H1 (cell line): ENCODE results near the gene TRIM47. TPM values are rescaled to one million over a fixed set of nuclear protein-coding genes. Genes with fewer than 3 reads are reported as not detected.
A peak's percentile ranks its signal among the peaks of the same experiment; 100 is the strongest.

Experiments used
- CTCF ChIA-PET: fragments of 300-600 bp; sonication (Branson Sonifier 250); formaldehyde crosslinking; loops from one replicate; lab custom pipeline; 2021; ENCODE audit not compliant: partially characterized antibody; lab: Charles Lee
- POLR2A ChIA-PET: fragments of 300-600 bp; sonication (Branson Sonifier 250); formaldehyde crosslinking; loops from one replicate; lab custom pipeline; 2021; ENCODE audit warnings: inconsistent platforms; ENCODE audit not compliant: partially characterized antibody; lab: Charles Lee
- DNase-seq, 2 experiments: peaks; one replicate each; pipeline versions ENCODE4 v3.0.0 to v3.0.0-alpha.2; 2010 to 2022; ENCODE audit warnings: low spot score in 2 of 2, low read depth in 1 of 2, mixed read lengths in 1 of 2
- FAIRE-seq: peaks from 2 replicates; lab custom pipeline; 2011; peaks lifted over from hg19 to GRCh38; lab: Jason Lieb, UNC
- H2AFZ ChIP-seq: 2 replicates; pipeline ENCODE4 v1.8.1; 2012; ENCODE audit warnings: low read length, inconsistent platforms
- H2AK5ac ChIP-seq: 2 replicates; pipeline ENCODE4 v1.6.1; 2013; ENCODE audit warnings: low read depth, low read length
- H2BK120ac ChIP-seq: replicated peaks from 2 replicates; pipeline ENCODE3; 2013; ENCODE audit warnings: low read depth, low read length, inconsistent platforms
- H2BK12ac ChIP-seq: 2 replicates; pipeline ENCODE4 v1.6.1; 2013; ENCODE audit warnings: low read depth, low read length
- H2BK15ac ChIP-seq: 2 replicates; pipeline ENCODE4 v1.6.1; 2013; ENCODE audit warnings: low read length
- H2BK20ac ChIP-seq: 2 replicates; pipeline ENCODE4 v1.6.1; 2013; ENCODE audit warnings: low read length
- H2BK5ac ChIP-seq: 2 replicates; pipeline ENCODE4 v1.6.1; 2013; ENCODE audit warnings: low read depth, low read length
- H3K14ac ChIP-seq: 2 replicates; pipeline ENCODE4 v1.6.1; 2013; ENCODE audit warnings: inconsistent platforms; ENCODE audit not compliant: insufficient read length
- H3K18ac ChIP-seq: 2 replicates; pipeline ENCODE4 v1.6.1; 2013; ENCODE audit warnings: low read length; ENCODE audit errors: extremely low read depth
- H3K23ac ChIP-seq: 2 replicates; pipeline ENCODE4 v1.6.1; 2013; ENCODE audit warnings: inconsistent platforms; ENCODE audit not compliant: insufficient read length
- H3K23me2 ChIP-seq: 2 replicates; pipeline ENCODE4 v1.6.1; 2013; ENCODE audit warnings: low read depth, low read length
- H3K27ac ChIP-seq: 2 replicates; pipeline ENCODE4 v1.6.1; 2011; ENCODE audit warnings: low read depth, low read length, inconsistent platforms
- H3K27me3 ChIP-seq, 4 experiments: replicated peaks in 1 of 4; 1 replicate in 1 of 4; 2 replicates in 3 of 4; pipeline versions ENCODE4 v1.6.1 to v1.8.1; 2011 to 2013; ENCODE audit warnings: low read length in 3 of 4, mild to moderate bottlenecking in 3 of 4, inconsistent platforms in 2 of 4, mixed read lengths in 2 of 4, moderate library complexity in 1 of 4; ENCODE audit not compliant: control insufficient read depth in 3 of 4, insufficient read depth in 3 of 4; ENCODE audit errors: extremely low read depth in 1 of 4
- H3K36me3 ChIP-seq, 4 experiments: 2 replicates each; pipeline versions ENCODE4 v1.6.1 to v1.8.1; 2011 to 2013; ENCODE audit warnings: mild to moderate bottlenecking in 4 of 4, low read length in 3 of 4, moderate library complexity in 2 of 4, control low read depth in 1 of 4, inconsistent platforms in 1 of 4; ENCODE audit not compliant: insufficient read depth in 4 of 4, control insufficient read depth in 2 of 4
- H3K4ac ChIP-seq: replicated peaks from 2 replicates; pipeline ENCODE3; 2013; ENCODE audit warnings: low read length, low read depth, mixed read lengths, inconsistent platforms; ENCODE audit not compliant: insufficient read length
- H3K4me1 ChIP-seq, 4 experiments: replicated peaks in 1 of 4; 1 replicate in 1 of 4; 2 replicates in 3 of 4; pipeline versions ENCODE4 v1.6.1 to v1.8.1; 2011 to 2013; ENCODE audit warnings: low read length in 3 of 4, inconsistent platforms in 2 of 4, mixed read lengths in 1 of 4; ENCODE audit not compliant: insufficient read depth in 4 of 4, control insufficient read depth in 3 of 4
- H3K4me2 ChIP-seq, 2 experiments: 2 replicates each; pipeline versions ENCODE4 v1.6.1 to v1.8.1; 2011 to 2013; ENCODE audit warnings: low read depth in 2 of 2, low read length in 2 of 2, control low read depth in 1 of 2, inconsistent platforms in 1 of 2, mild to moderate bottlenecking in 1 of 2; ENCODE audit not compliant: insufficient read depth in 1 of 2
- H3K4me3 ChIP-seq, 4 experiments: fragments of 200-600, 300-600 bp in 1 of 4; sonication (generic), shearing (Covaris generic), sonication (Bioruptor Twin) in 1 of 4; 2 replicates each; pipeline versions ENCODE4 v1.5.1 to v1.8.1; 2011 to 2016; ENCODE audit warnings: low read length in 4 of 4, low read depth in 3 of 4, control low read depth in 2 of 4, inconsistent platforms in 2 of 4, mild to moderate bottlenecking in 2 of 4, mixed read lengths in 1 of 4, moderate library complexity in 1 of 4; ENCODE audit not compliant: insufficient read depth in 2 of 4; ENCODE audit errors: extremely low read depth in 1 of 4
- H3K56ac ChIP-seq: replicated peaks from 2 replicates; pipeline ENCODE3; 2013; ENCODE audit warnings: low read depth, mild to moderate bottlenecking, mixed read lengths, low read length, inconsistent platforms; ENCODE audit not compliant: insufficient read length
- H3K79me1 ChIP-seq: 2 replicates; pipeline ENCODE4 v1.6.1; 2013; ENCODE audit warnings: low read depth, low read length, control low read depth
- H3K79me2 ChIP-seq, 2 experiments: 2 replicates each; pipeline versions ENCODE4 v1.6.1 to v1.8.1; 2012 to 2013; ENCODE audit warnings: low read length in 2 of 2, mild to moderate bottlenecking in 2 of 2, inconsistent platforms in 1 of 2; ENCODE audit not compliant: insufficient read depth in 2 of 2, control insufficient read depth in 1 of 2
- H3K9ac ChIP-seq, 4 experiments: replicated peaks in 1 of 4; 1 replicate in 1 of 4; 2 replicates in 3 of 4; pipeline versions ENCODE4 v1.6.1 to v1.8.1; 2011 to 2013; ENCODE audit warnings: low read depth in 3 of 4, low read length in 3 of 4, control low read depth in 2 of 4, mild to moderate bottlenecking in 2 of 4, moderate library complexity in 2 of 4, inconsistent platforms in 1 of 4; ENCODE audit errors: extremely low read depth in 1 of 4
- H3K9me3 ChIP-seq, 2 experiments: 2 replicates each; pipeline versions ENCODE4 v1.6.1 to v1.8.1; 2012 to 2013; ENCODE audit warnings: mild to moderate bottlenecking in 2 of 2, moderate library complexity in 2 of 2, control low read depth in 1 of 2, inconsistent platforms in 1 of 2, low read depth in 1 of 2, low read length in 1 of 2, mixed read lengths in 1 of 2; ENCODE audit not compliant: insufficient read depth in 2 of 2
- H4K20me1 ChIP-seq, 2 experiments: replicated peaks in 1 of 2; 2 replicates each; pipeline versions ENCODE3 to v1.8.1; 2011 to 2013; ENCODE audit warnings: inconsistent platforms in 2 of 2, low read length in 2 of 2, mild to moderate bottlenecking in 1 of 2; ENCODE audit not compliant: insufficient read depth in 2 of 2, control insufficient read depth in 1 of 2
- H4K5ac ChIP-seq: 2 replicates; pipeline ENCODE4 v1.6.1; 2013; ENCODE audit warnings: low read length, low read depth, mixed read lengths, inconsistent platforms; ENCODE audit not compliant: insufficient read length
- H4K8ac ChIP-seq: 2 replicates; pipeline ENCODE4 v1.8.0; 2013; ENCODE audit warnings: mild to moderate bottlenecking, moderate library complexity, low read length, inconsistent platforms; ENCODE audit not compliant: insufficient read depth; ENCODE audit errors: extremely low read depth
- H4K91ac ChIP-seq: replicated peaks from 2 replicates; pipeline ENCODE3; 2013; ENCODE audit warnings: low read length, mixed read lengths, inconsistent platforms; ENCODE audit not compliant: insufficient read length
- BACH1 ChIP-seq: IDR thresholded peaks from 2 replicates; pipeline ENCODE4 v1.6.1; 2012; ENCODE audit warnings: low read length, improper control_type of control experiment
- CTBP2 ChIP-seq: IDR thresholded peaks from 2 replicates; pipeline ENCODE4 v1.7.0; 2011; ENCODE audit warnings: borderline replicate concordance, mild to moderate bottlenecking, moderate library complexity, mixed read lengths, low read length; ENCODE audit not compliant: insufficient read depth, insufficient read length
- EGR1 ChIP-seq: IDR thresholded peaks from 2 replicates; pipeline ENCODE4 v1.6.1; 2011; ENCODE audit warnings: low read depth, low read length, borderline replicate concordance
- EP300 ChIP-seq, 2 experiments: IDR thresholded peaks; 1 replicate in 1 of 2; 2 replicates in 1 of 2; pipeline ENCODE4 v1.6.1; 2011 to 2012; ENCODE audit warnings: low read depth in 2 of 2, low read length in 2 of 2, mild to moderate bottlenecking in 2 of 2, borderline replicate concordance in 1 of 2, inconsistent platforms in 1 of 2, moderate library complexity in 1 of 2
- EZH2 ChIP-seq: fragments of 200-600 bp; sonication (generic); IDR thresholded peaks from 2 replicates; pipeline ENCODE4 v1.7.1; 2012; ENCODE audit warnings: low read depth, mild to moderate bottlenecking, moderate library complexity, low read length, inconsistent platforms; ENCODE audit not compliant: severe bottlenecking
- JUND ChIP-seq: IDR thresholded peaks from 2 replicates; pipeline ENCODE4 v1.6.1; 2011; ENCODE audit warnings: mild to moderate bottlenecking, improper control_type of control experiment, low read length
- POLR2AphosphoS5 ChIP-seq: IDR thresholded peaks from 2 replicates; pipeline ENCODE4 v1.6.1; 2011; ENCODE audit warnings: low read depth, low read length
- RFX5 ChIP-seq: IDR thresholded peaks from 2 replicates; pipeline ENCODE4 v1.6.1; 2011; ENCODE audit warnings: low read depth, low read length, improper control_type of control experiment, borderline replicate concordance
- RXRA ChIP-seq: IDR thresholded peaks from 2 replicates; pipeline ENCODE4 v1.6.1; 2011; ENCODE audit warnings: low read depth, mild to moderate bottlenecking, low read length, moderate library complexity; ENCODE audit not compliant: insufficient read depth
- SAP30 ChIP-seq: fragments of 300-600 bp; sonication (generic); IDR thresholded peaks from 2 replicates; pipeline ENCODE4 v1.7.1; 2012; ENCODE audit warnings: low read length, moderate library complexity, mild to moderate bottlenecking, inconsistent platforms; ENCODE audit not compliant: insufficient read depth, insufficient replicate concordance
- SIX5 ChIP-seq: IDR thresholded peaks from 2 replicates; pipeline ENCODE4 v1.6.1; 2011; ENCODE audit warnings: mild to moderate bottlenecking, low read depth, low read length
- SP2 ChIP-seq: IDR thresholded peaks from 2 replicates; pipeline ENCODE4 v1.6.1; 2012; ENCODE audit warnings: mild to moderate bottlenecking, low read length, inconsistent platforms
- SUZ12 ChIP-seq: fragments of 200-600 bp; sonication (generic); IDR thresholded peaks from 2 replicates; pipeline ENCODE4 v1.6.1; 2012; ENCODE audit warnings: mild to moderate bottlenecking, inconsistent platforms, low read length, moderate library complexity, mixed read lengths
- TBP ChIP-seq: IDR thresholded peaks from 2 replicates; pipeline ENCODE4 v1.6.1; 2011; ENCODE audit warnings: low read depth, low read length, improper control_type of control experiment
- YY1 ChIP-seq: IDR thresholded peaks from 2 replicates; pipeline ENCODE4 v1.6.1; 2011; ENCODE audit warnings: low read depth, mild to moderate bottlenecking, low read length
- WGBS, 2 experiments: shearing (Covaris generic) in 1 of 2; methylation state at CpG; one replicate each; pipeline versions ENCODE4 v1.1.6 to v1.1.7; 2013 to 2015; ENCODE audit warnings: low lambda C conversion rate in 2 of 2, mixed read lengths in 2 of 2, inconsistent platforms in 1 of 2, low coverage in 1 of 2, missing lambda C conversion rate in 1 of 2; ENCODE audit not compliant: insufficient replicate concordance in 2 of 2, insufficient coverage in 1 of 2, insufficient read length in 1 of 2; ENCODE audit errors: extremely low coverage in 1 of 2, missing lambda C conversion rate in 1 of 2; 5-methylcytosine and 5-hydroxymethylcytosine counted together
- polyA plus RNA-seq, 7 experiments: library from polyadenylated mRNA; depleted of rRNA in 3 of 7; stranded (reverse) in 5 of 7; unstranded in 2 of 7; fragments of >200 nt in 5 of 7; fragments of 200-250 nt in 2 of 7; gene quantifications; 1 replicate in 5 of 7; 2 replicates in 1 of 7; 4 replicates in 1 of 7; pipeline versions ENCODE4 v1.2.1 to v1.2.3, GENCODE V29; 2011 to 2013; ENCODE audit warnings: missing spikeins in 2 of 7, mixed read lengths in 2 of 7
- total RNA-seq: library from RNA; stranded (reverse); fragmentation: NEBNext Ultra II Directional; extraction: Animal tissue kit (Norgen Biotek cat#: 25700); gene quantifications from 2 replicates; pipeline ENCODE4 v1.2.1, GENCODE V29; 2021

Gene TRIM47
- total and polyA plus RNA-seq, 2 of the 8 experiments (the other 6 are each of a cell fraction or from before 2014, with no cell fraction given): 6.3 to 6.4 TPM

- CTCF ChIA-PET: interaction anchor here (4.0 to 21.9 kb wide), 2 partner anchors 13 to 14 kb away, joined by 26 to 563 read pairs; partner anchors contain the start of genes UNC13D and WBP2
- no peak overlapping the region for H3K14ac ChIP-seq
- no peaks in the 10 kb centered on the region; the same call in 1 of the 2 replicates for H3K23me2 ChIP-seq
Observed at GRCh38 chr17:75837899-75838298, 40.5 kb downstream of the TRIM47 start.

More at GRCh38 chr17:75837899-75838298, 40.5 kb downstream of the TRIM47 start:
- H2AK5ac ChIP-seq: no peak overlapping the region
- no peak overlapping the region for H2AFZ ChIP-seq
- no peak for DNase-seq
- no peak overlapping the region for H2BK5ac ChIP-seq
- no peaks in the 10 kb centered on the region for H3K9me3 ChIP-seq
- H3K4me3 ChIP-seq: no peak overlapping the region
- H4K8ac ChIP-seq: peak overlapping the region; percentile 92; the same call in 1 of the 2 replicates
- no peak overlapping the region for H3K23ac ChIP-seq
- WGBS, 2 experiments: 84% methylated on average over 6 of the region's 7 CpGs; no CpG with 5 or more reads in 1 of the 2 experiments
- POLR2A ChIA-PET: no interaction called here
- H3K9ac ChIP-seq: no peak overlapping the region
- H3K79me2 ChIP-seq: no peaks in the 10 kb centered on the region
- H2BK20ac ChIP-seq: no peak overlapping the region
- H3K56ac ChIP-seq: no peak overlapping the region
- no peaks in the 10 kb centered on the region for H3K27me3 ChIP-seq
- H2BK120ac ChIP-seq: no peak overlapping the region
- no peak overlapping the region for H3K18ac ChIP-seq
- no peak overlapping the region for H2BK12ac ChIP-seq
- no peak overlapping the region for H4K91ac ChIP-seq
- no peak overlapping the region for H3K27ac ChIP-seq
- TF ChIP-seq CTBP2: no peak
- no peak for TF ChIP-seq RFX5
- no peak for TF ChIP-seq YY1
- TF ChIP-seq JUND: no peak
- TF ChIP-seq SUZ12: no peak
- no peak for TF ChIP-seq SIX5
- no peak for TF ChIP-seq TBP
- TF ChIP-seq EP300 (IDR thresholded peaks at IDR 0.05; ENCODE audit: borderline replicate concordance in 1 of 2, low read depth in 2 of 2, low read length in 2 of 2): no peak
- TF ChIP-seq SP2: no peak
- TF ChIP-seq POLR2AphosphoS5: no peak
- no peak for TF ChIP-seq EZH2
- no peak for TF ChIP-seq RXRA
- TF ChIP-seq EGR1: no peak
- TF ChIP-seq SAP30: no peak
- no peak for TF ChIP-seq BACH1
- TF ChIP-seq, all 59 proteins: peak for 0
- H3K4ac ChIP-seq: no peak overlapping the region
- H4K20me1 ChIP-seq: no peaks in the 10 kb centered on the region
- H3K79me1 ChIP-seq: no peaks in the 10 kb centered on the region
- FAIRE-seq: no peak
- H3K4me1 ChIP-seq: peaks cover 0 to 9% (median 4%) of the 10 kb centered on the region in 4 experiments; a peak in 3 of 7 replicates
- no peak overlapping the region for H3K4me2 ChIP-seq
- no peak overlapping the region for H4K5ac ChIP-seq
- H3K36me3 ChIP-seq: no peaks in the 10 kb centered on the region
- no peak overlapping the region for H2BK15ac ChIP-seq
